ENCODE results near the gene P4HTM.

P4HTM gene

DNA sequence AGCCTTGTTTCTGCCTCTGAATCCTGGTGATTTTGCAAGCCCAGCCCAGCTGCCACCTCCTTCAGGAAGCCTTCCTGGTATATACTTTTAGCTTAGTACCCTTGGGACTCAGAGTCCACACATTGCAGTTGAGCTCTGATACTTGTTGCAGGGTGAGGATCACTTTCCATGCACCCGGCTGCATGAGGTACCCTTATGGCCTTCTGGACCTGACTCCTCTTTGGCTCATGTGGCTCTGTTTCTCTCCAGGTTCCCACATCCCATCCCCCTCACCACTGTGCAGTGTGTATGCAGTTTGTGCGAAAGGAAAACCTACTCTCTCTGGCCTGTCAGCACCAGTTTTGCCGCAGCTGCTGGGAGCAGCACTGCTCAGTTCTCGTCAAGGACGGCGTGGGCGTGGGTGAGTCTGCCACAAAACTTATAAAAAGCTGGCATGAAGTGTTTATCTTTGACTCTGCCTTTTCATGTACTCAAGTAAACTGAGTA, 23.1 kb upstream of the P4HTM start:
- TF ChIP-seq, protein P1, sequence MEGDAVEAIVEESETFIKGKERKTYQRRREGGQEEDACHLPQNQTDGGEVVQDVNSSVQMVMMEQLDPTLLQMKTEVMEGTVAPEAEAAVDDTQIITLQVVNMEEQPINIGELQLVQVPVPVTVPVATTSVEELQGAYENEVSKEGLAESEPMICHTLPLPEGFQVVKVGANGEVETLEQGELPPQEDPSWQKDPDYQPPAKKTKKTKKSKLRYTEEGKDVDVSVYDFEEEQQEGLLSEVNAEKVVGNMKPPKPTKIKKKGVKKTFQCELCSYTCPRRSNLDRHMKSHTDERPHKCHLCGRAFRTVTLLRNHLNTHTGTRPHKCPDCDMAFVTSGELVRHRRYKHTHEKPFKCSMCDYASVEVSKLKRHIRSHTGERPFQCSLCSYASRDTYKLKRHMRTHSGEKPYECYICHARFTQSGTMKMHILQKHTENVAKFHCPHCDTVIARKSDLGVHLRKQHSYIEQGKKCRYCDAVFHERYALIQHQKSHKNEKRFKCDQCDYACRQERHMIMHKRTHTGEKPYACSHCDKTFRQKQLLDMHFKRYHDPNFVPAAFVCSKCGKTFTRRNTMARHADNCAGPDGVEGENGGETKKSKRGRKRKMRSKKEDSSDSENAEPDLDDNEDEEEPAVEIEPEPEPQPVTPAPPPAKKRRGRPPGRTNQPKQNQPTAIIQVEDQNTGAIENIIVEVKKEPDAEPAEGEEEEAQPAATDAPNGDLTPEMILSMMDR (conservative IDR thresholded peaks at IDR 0.05), result no peak
- no peak overlapping the region for H3K27ac ChIP-seq

DNA sequence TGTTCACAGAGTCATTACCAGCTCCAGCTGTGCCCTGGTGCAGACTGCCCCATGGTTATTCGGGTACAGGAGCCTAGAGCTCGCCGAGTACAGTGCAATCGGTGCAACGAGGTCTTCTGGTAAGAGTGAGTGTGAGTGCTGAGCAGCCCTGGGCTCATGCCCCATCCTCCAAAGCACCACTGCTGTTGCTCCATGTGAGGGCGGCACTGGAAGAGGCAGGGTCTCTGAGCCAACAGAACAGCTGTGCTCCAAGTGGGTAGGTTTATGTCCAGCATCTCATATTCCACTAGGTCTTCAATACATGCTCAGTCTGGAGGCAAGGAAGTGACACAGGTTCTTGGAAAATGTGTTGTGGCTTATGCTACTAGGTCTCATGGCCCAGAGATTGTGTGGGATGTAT, 19.5 kb upstream of the P4HTM start:
- H3K27ac ChIP-seq, result no peak overlapping the region
- TF ChIP-seq, protein P1 (conservative IDR thresholded peaks at IDR 0.05), result no peak

DNA sequence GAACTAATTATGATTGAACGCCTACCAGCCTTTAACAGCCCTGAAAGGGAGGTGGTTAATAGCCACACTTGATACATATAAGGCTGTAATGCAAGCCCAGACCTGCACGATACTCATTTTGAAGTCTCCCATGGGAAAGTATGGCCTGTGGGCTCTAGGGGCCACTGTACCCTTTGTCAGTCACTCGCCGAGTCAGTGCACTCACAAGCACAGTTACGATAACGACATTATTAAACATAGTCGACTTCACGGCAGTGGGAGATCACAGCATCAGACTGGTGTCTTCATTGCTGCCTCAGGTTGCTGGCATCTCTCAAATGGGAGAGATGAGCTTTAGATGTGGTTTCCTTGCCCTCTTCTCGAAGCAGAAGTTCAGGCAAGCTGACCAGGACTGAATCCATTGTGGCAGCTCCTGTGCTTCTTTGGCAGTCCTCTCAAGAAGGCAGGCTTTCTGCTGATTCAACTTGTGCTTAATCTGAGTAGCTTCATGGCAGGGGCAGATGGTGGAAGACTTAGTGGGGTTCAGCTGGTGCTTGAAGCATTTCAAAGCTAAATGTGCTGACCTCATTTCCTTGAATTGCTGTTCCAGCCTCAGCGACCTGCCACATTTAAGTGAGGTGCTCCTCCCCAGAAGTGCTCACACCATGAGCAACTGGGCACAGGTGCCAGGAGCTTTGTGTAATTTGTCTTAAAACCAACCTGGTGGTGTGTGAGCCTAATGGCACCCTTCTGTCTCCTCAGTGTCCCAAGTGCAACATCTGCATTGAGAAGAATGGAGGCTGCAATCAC, 15.8 kb upstream of the P4HTM start:
- TF ChIP-seq, protein P1 (conservative IDR thresholded peaks at IDR 0.05), result no peak
- no peak overlapping the region for H3K27ac ChIP-seq

DNA sequence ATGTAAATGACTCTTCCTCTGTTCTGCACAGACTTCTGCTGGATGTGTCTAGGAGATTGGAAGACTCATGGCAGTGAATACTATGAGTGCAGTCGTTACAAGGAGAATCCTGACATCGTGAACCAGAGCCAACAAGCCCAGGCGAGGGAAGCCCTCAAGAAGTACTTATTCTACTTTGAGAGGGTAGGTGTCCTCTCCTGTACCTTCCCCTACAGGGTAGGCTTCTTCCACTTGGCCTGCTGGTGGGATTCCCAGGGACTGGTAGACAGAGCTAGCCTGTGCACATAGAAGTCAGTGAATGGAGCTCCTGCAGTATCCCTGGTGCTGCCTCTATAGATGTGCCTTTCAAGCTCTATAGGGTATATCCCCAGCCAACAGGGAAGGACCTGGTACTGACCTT, 10.6 kb upstream of the P4HTM start:
- H3K27ac ChIP-seq, result no peak overlapping the region
- TF ChIP-seq, protein P1 (conservative IDR thresholded peaks at IDR 0.05), result no peak

DNA sequence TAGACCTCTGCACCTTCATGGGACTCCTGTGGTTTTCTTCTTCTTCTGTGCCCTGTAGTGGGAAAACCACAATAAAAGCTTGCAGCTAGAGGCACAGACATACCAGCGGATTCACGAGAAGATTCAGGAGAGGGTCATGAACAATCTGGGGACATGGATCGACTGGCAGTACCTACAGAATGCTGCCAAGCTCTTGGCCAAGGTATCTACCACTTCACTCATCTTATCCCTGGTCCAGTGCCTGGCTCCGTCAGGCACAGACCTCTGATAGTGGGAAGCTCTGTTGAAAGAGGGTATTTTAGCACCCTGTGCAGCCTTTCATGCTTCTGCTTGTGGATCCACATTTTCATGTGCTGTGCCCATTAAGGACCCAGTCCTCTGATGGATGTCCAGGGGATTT, 9.7 kb upstream of the P4HTM start:
- no peak overlapping the region for H3K27ac ChIP-seq
- TF ChIP-seq, protein P1 (conservative IDR thresholded peaks at IDR 0.05), result no peak

DNA sequence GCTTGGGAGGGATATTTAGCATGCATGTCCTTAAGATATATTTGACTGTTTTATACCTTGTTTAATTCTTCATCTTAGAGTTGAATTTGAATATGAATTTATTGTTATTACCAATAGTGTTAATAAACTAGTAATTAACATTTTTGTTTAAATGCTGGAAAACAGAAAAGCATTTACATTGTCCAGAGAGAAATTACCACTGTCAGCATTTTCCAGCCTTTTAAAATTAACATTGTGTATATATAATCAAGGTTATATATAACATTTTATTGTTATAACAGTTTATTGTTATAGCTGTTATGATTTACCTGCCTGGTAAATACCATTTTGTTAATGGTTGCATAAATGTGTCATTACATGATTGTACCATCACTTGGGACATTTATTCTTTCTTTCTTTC, 8.0 kb upstream of the P4HTM start:
- TF ChIP-seq, protein P1 (conservative IDR thresholded peaks at IDR 0.05), result no peak
- H3K27ac ChIP-seq, result no peak overlapping the region

DNA sequence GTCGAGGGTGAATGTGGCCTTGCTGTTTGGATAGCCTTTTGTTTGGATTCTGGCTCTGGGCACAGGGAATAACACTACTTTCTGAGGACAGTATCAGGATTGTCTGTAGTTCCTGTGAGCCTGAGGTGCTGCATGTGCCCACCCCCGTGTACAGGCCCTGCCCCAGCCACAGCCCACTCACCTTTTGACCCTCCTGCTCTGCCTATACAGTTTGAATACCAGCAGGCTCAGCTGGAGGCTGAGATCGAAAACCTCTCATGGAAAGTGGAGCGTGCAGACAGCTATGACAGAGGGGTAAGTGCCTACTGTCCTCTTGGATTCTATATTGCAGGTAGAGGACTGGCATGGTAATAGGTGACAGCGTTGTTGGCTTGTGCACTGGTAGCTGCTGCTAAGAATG, 7.4 kb upstream of the P4HTM start:
- TF ChIP-seq, protein P1 (conservative IDR thresholded peaks at IDR 0.05), result no peak
- no peak overlapping the region for H3K27ac ChIP-seq
